Mesothelial cell of epicardium (in vitro differentiated cells): Measurements from ENCODE around the gene ADARB2. TPM values are rescaled to one million over a fixed set of nuclear protein-coding genes. Genes with fewer than 3 reads are reported as not detected.
"Not testable (repeated sequence)": the region's sequence is repeated elsewhere in the genome, so short reads cannot be mapped to it uniquely, and the experiment has no call there.

Experiments
- DNase-seq, 2 experiments: peaks; one replicate each; pipeline ENCODE4 v3.0.0; 2021; ENCODE audit warnings: low spot score in 2 of 2; ENCODE audit not compliant: unreplicated experiment in 2 of 2
- H3K27ac Mint-ChIP-seq: 2 replicates; pipeline ENCODE4 v1.8.0; 2021; ENCODE audit warnings: mixed read lengths
- H3K27me3 Mint-ChIP-seq: 2 replicates; pipeline ENCODE4 v1.8.0; 2021; ENCODE audit warnings: low read depth, mixed read lengths
- H3K36me3 Mint-ChIP-seq: 2 replicates; pipeline ENCODE4 v1.8.0; 2021; ENCODE audit warnings: mixed read lengths
- H3K4me1 Mint-ChIP-seq: 2 replicates; pipeline ENCODE4 v1.8.0; 2021; ENCODE audit warnings: mixed read lengths
- H3K4me3 Mint-ChIP-seq: 2 replicates; pipeline ENCODE4 v1.8.0; 2021; ENCODE audit warnings: mild to moderate bottlenecking, moderate library complexity, mixed read lengths
- H3K9me3 Mint-ChIP-seq: 2 replicates; pipeline ENCODE4 v1.8.0; 2021; ENCODE audit warnings: mixed read lengths
- CTCF ChIP-seq: fragments of 200-600 bp; sonication (generic); IDR thresholded peaks from one replicate; pipeline ENCODE4 v1.5.0; 2021; ENCODE audit warnings: antibody characterized with exemption; ENCODE audit not compliant: unreplicated experiment
- total RNA-seq: library from RNA; stranded (reverse); gene quantifications from 3 replicates; pipeline ENCODE4 v1.2.1, GENCODE V29; 2021

The ADARB2 gene
- total RNA-seq, 1 donor from 2014 or later: 0.38 TPM

- no peak overlapping the region for H3K4me3 Mint-ChIP-seq
- peaks cover 68% of the 10 kb centered on the region for H3K27me3 Mint-ChIP-seq
- H3K4me1 Mint-ChIP-seq: no peaks in the 10 kb centered on the region
- no peaks in the 10 kb centered on the region for H3K9me3 Mint-ChIP-seq
- no peaks in the 10 kb centered on the region for H3K36me3 Mint-ChIP-seq
- no peak for DNase-seq
- no peak for TF ChIP-seq CTCF
- H3K27ac Mint-ChIP-seq: no peak overlapping the region
Measured at GRCh38 chr10:1249142-1249920, 488.0 kb downstream of the ADARB2 start.

GRCh38 chr10:1248262-1248630 is 489.1 kb downstream of the ADARB2 start:
- not testable (repeated sequence) for H3K4me1 Mint-ChIP-seq, H3K9me3 Mint-ChIP-seq, H3K36me3 Mint-ChIP-seq, DNase-seq, H3K4me3 Mint-ChIP-seq, H3K27ac Mint-ChIP-seq
- H3K27me3 Mint-ChIP-seq: peaks cover 68% of the 10 kb centered on the region

GRCh38 chr10:1247598-1248261 is 489.6 kb downstream of the ADARB2 start:
- DNase-seq: no peak
- no peak for TF ChIP-seq CTCF
- H3K4me1 Mint-ChIP-seq: no peaks in the 10 kb centered on the region
- no peak overlapping the region for H3K4me3 Mint-ChIP-seq
- H3K9me3 Mint-ChIP-seq: no peaks in the 10 kb centered on the region
- no peaks in the 10 kb centered on the region for H3K36me3 Mint-ChIP-seq
- H3K27ac Mint-ChIP-seq: no peak overlapping the region
- H3K27me3 Mint-ChIP-seq: peaks cover 70% of the 10 kb centered on the region

GRCh38 chr10:1244493-1244892 is 492.8 kb downstream of the ADARB2 start:
- H3K4me3 Mint-ChIP-seq: no peak overlapping the region
- no peaks in the 10 kb centered on the region for H3K9me3 Mint-ChIP-seq
- H3K4me1 Mint-ChIP-seq: peaks cover 2% of the 10 kb centered on the region
- H3K27ac Mint-ChIP-seq: no peak overlapping the region
- DNase-seq: no peak
- H3K27me3 Mint-ChIP-seq: peaks cover 71% of the 10 kb centered on the region
- H3K36me3 Mint-ChIP-seq: peaks cover 2% of the 10 kb centered on the region
- no peak for TF ChIP-seq CTCF

GRCh38 chr10:1243486-1244234 is 493.7 kb downstream of the ADARB2 start:
- DNase-seq: peak in 1 of 2 experiments; percentile 35
- H3K4me3 Mint-ChIP-seq: no peak overlapping the region
- no peak for TF ChIP-seq CTCF
- H3K27me3 Mint-ChIP-seq: peaks cover 68% of the 10 kb centered on the region
- peaks cover 2% of the 10 kb centered on the region for H3K36me3 Mint-ChIP-seq
- H3K9me3 Mint-ChIP-seq: no peaks in the 10 kb centered on the region
- H3K27ac Mint-ChIP-seq: no peak overlapping the region
- H3K4me1 Mint-ChIP-seq: peaks cover 2% of the 10 kb centered on the region

- no peak for TF ChIP-seq CTCF
- H3K9me3 Mint-ChIP-seq: no peaks in the 10 kb centered on the region
- no peak for DNase-seq
- peaks cover 2% of the 10 kb centered on the region for H3K36me3 Mint-ChIP-seq
- peaks cover 2% of the 10 kb centered on the region for H3K4me1 Mint-ChIP-seq
- no peak overlapping the region for H3K27ac Mint-ChIP-seq
- no peak overlapping the region for H3K4me3 Mint-ChIP-seq
- peaks cover 64% of the 10 kb centered on the region for H3K27me3 Mint-ChIP-seq
Measured at GRCh38 chr10:1242975-1243374, 494.4 kb downstream of the ADARB2 start.
